IMR-90 (cell line): ENCODE results near the gene TCAP. TPM values are rescaled to one million over a fixed set of nuclear protein-coding genes. Genes with fewer than 3 reads are reported as not detected.

Source experiments
- ATAC-seq: fragments of 200-7000 bp; cut with Tn5 transposase; 2 replicates; pipeline ENCODE4 v1.9.1; 2020; ENCODE audit warnings: low read depth, mild to moderate bottlenecking, moderate library complexity
- BruUV-seq: library from RNA; stranded (reverse); fragments of 400-500 nt; replicated peaks from 2 replicates; lab custom pipeline; 2021; lab: Mats Ljungman, UMichigan
- CTCF ChIA-PET: fragments of 300-600 bp; formaldehyde crosslinking; extraction: SDS; loops from one replicate; lab custom pipeline; 2021; ENCODE audit warnings: antibody characterized with exemption; lab: Yijun Ruan, JAX
- POLR2A ChIA-PET: fragments of 300-600 bp; sonication (Branson Sonifier 250); formaldehyde crosslinking; loops from one replicate; lab custom pipeline; 2022; ENCODE audit warnings: antibody characterized with exemption; ENCODE audit not compliant: unreplicated experiment; lab: Charles Lee
- DNase-seq: peaks from one replicate; pipeline ENCODE4 v3.0.0; 2013
- H2AFZ ChIP-seq: replicated peaks from 2 replicates; pipeline ENCODE3; 2013; ENCODE audit warnings: low read length, mild to moderate bottlenecking; ENCODE audit not compliant: poor library complexity
- H2AK5ac ChIP-seq: 2 replicates; pipeline ENCODE4 v1.6.1; 2013; ENCODE audit warnings: low read depth, low read length, inconsistent platforms
- H2AK9ac ChIP-seq: replicated peaks from 2 replicates; pipeline ENCODE3; 2013; ENCODE audit warnings: mild to moderate bottlenecking, low read depth, low read length, moderate library complexity; ENCODE audit not compliant: poor library complexity
- H2BK120ac ChIP-seq: 2 replicates; pipeline ENCODE4 v1.6.1; 2013; ENCODE audit warnings: low read depth, low read length, inconsistent platforms
- H2BK15ac ChIP-seq: 3 replicates; pipeline ENCODE4 v1.6.1; 2013; ENCODE audit warnings: low read depth, low read length, inconsistent platforms
- H2BK20ac ChIP-seq: 2 replicates; pipeline ENCODE4 v1.6.1; 2013; ENCODE audit warnings: low read depth, mild to moderate bottlenecking, inconsistent platforms, low read length, moderate library complexity
- H2BK5ac ChIP-seq: 2 replicates; pipeline ENCODE4 v1.6.1; 2013; ENCODE audit warnings: mild to moderate bottlenecking, low read depth, low read length, inconsistent platforms; ENCODE audit not compliant: poor library complexity, severe bottlenecking
- H3K14ac ChIP-seq: replicated peaks from 2 replicates; pipeline ENCODE4 v1.6.1; 2013; ENCODE audit warnings: low read depth, low read length, inconsistent platforms
- H3K18ac ChIP-seq: 2 replicates; pipeline ENCODE4 v1.6.1; 2013; ENCODE audit warnings: low read depth, low read length, control low read depth
- H3K23ac ChIP-seq: 2 replicates; pipeline ENCODE4 v1.6.1; 2013; ENCODE audit warnings: low read depth, low read length, inconsistent platforms
- H3K27ac ChIP-seq: 2 replicates; pipeline ENCODE4 v1.5.1; 2013; ENCODE audit warnings: mild to moderate bottlenecking, control low read depth, low read length; ENCODE audit not compliant: insufficient read depth
- H3K27me3 ChIP-seq: 2 replicates; pipeline ENCODE4 v1.6.1; 2013; ENCODE audit warnings: low read length; ENCODE audit not compliant: control insufficient read depth, insufficient read depth
- H3K36me3 ChIP-seq: 2 replicates; pipeline ENCODE4 v1.6.1; 2013; ENCODE audit warnings: low read length, mixed read lengths; ENCODE audit not compliant: control insufficient read depth, insufficient read depth
- H3K4ac ChIP-seq: 2 replicates; pipeline ENCODE4 v1.6.1; 2013; ENCODE audit warnings: low read depth, low read length, inconsistent platforms
- H3K4me1 ChIP-seq: 2 replicates; pipeline ENCODE4 v1.6.1; 2013; ENCODE audit warnings: low read length, mixed read lengths; ENCODE audit not compliant: control insufficient read depth, insufficient read depth
- H3K4me2 ChIP-seq: 2 replicates; pipeline ENCODE4 v1.6.1; 2013; ENCODE audit warnings: low read depth, mild to moderate bottlenecking, control low read depth, low read length, moderate library complexity
- H3K4me3 ChIP-seq: 2 replicates; pipeline ENCODE4 v1.5.1; 2013; ENCODE audit warnings: low read depth, mild to moderate bottlenecking, control low read depth, low read length, moderate library complexity; ENCODE audit not compliant: insufficient read depth
- H3K56ac ChIP-seq: 2 replicates; pipeline ENCODE4 v1.6.1; 2013; ENCODE audit warnings: low read length, inconsistent platforms; ENCODE audit not compliant: insufficient read depth; ENCODE audit errors: extremely low read depth
- H3K79me1 ChIP-seq, 2 experiments: 2 replicates each; pipeline ENCODE4 v1.6.1; 2013; ENCODE audit warnings: low read length in 2 of 2, inconsistent platforms in 1 of 2, low read depth in 1 of 2
- H3K9ac ChIP-seq: 2 replicates; pipeline ENCODE4 v1.6.1; 2013; ENCODE audit warnings: low read depth, low read length, control low read depth
- H3K9me1 ChIP-seq: 2 replicates; pipeline ENCODE4 v1.6.1; 2013; ENCODE audit warnings: low read length, inconsistent platforms; ENCODE audit not compliant: insufficient read depth
- H3K9me3 ChIP-seq: 2 replicates; pipeline ENCODE4 v1.6.1; 2013; ENCODE audit warnings: low read length; ENCODE audit not compliant: control insufficient read depth, insufficient read depth
- H4K20me1 ChIP-seq: 2 replicates; pipeline ENCODE4 v1.6.1; 2013; ENCODE audit warnings: low read length, inconsistent platforms; ENCODE audit not compliant: insufficient read depth
- H4K5ac ChIP-seq: 2 replicates; pipeline ENCODE4 v1.6.1; 2013; ENCODE audit warnings: mild to moderate bottlenecking, low read depth, low read length, control low read depth
- H4K8ac ChIP-seq, 2 experiments: 2 replicates each; pipeline ENCODE4 v1.6.1; 2013; ENCODE audit warnings: low read depth in 2 of 2, low read length in 2 of 2, control low read depth in 1 of 2, inconsistent platforms in 1 of 2
- H4K91ac ChIP-seq: 2 replicates; pipeline ENCODE4 v1.6.1; 2013; ENCODE audit warnings: low read depth, low read length, inconsistent platforms; ENCODE audit not compliant: insufficient read depth
- CEBPB ChIP-seq: IDR thresholded peaks from 2 replicates; pipeline ENCODE4 v1.6.1; 2012; ENCODE audit warnings: low read depth, low read length, improper control_type of control experiment
- CHD1 ChIP-seq: IDR thresholded peaks from 2 replicates; pipeline ENCODE4 v1.6.1; 2012; ENCODE audit warnings: low read depth, low read length, improper control_type of control experiment
- RCOR1 ChIP-seq: IDR thresholded peaks from 2 replicates; pipeline ENCODE4 v1.6.1; 2012; ENCODE audit warnings: mild to moderate bottlenecking, low read length, improper control_type of control experiment; ENCODE audit not compliant: insufficient replicate concordance
- WGBS, 2 experiments: methylation state at CpG; one replicate each; pipeline versions ENCODE4 v1.1.5 to v1.1.7; 2013; ENCODE audit warnings: missing lambda C conversion rate in 2 of 2; ENCODE audit not compliant: insufficient read length in 1 of 2; ENCODE audit errors: extremely low coverage in 2 of 2; 5-methylcytosine and 5-hydroxymethylcytosine counted together
- dilution Hi-C: fragments of 300-500 bp; cut with HindIII; formaldehyde crosslinking; loops from one replicate; pipeline ENCODE4 v1.14.3; 2018; ENCODE audit warnings: low sequenced_read_pairs; ENCODE audit not compliant: unreplicated experiment
- in situ Hi-C: fragments of 300-500 bp; cut with MboI; formaldehyde crosslinking; loops from 3 replicates; pipeline ENCODE4 v1.14.3; 2019; ENCODE audit warnings: low sequenced_read_pairs, inconsistent platforms, mixed read lengths
- intact Hi-C: fragments of 100-400 bp; cut with micrococcal nuclease; formaldehyde crosslinking; loops from 2 replicates; pipeline ENCODE4 v1.10.0; 2022
- polyA plus RNA-seq, 3 experiments: library from polyadenylated mRNA; depleted of rRNA; stranded (reverse); fragments of >200 nt; gene quantifications; 2 replicates each; pipeline ENCODE4 v1.2.3, GENCODE V29; 2012; ENCODE audit warnings: low replicate concordance in 1 of 3
- total RNA-seq: library from RNA; depleted of rRNA; stranded (reverse); fragments of >200 nt; gene quantifications from 2 replicates; pipeline ENCODE4 v1.2.3, GENCODE V29; 2012
- TF ChIP-seq, protein P1 (sequence below): fragments of 150-350 bp; IDR thresholded peaks from 2 replicates; pipeline ENCODE4 v1.6.1; 2016; ENCODE audit warnings: low read depth, mild to moderate bottlenecking, low read length, moderate library complexity, borderline replicate concordance

TCAP gene
- total and polyA plus RNA-seq, 2 of the 4 experiments (the other 2 are of a cell fraction): under 0.01 to 0.21 TPM

DNA sequence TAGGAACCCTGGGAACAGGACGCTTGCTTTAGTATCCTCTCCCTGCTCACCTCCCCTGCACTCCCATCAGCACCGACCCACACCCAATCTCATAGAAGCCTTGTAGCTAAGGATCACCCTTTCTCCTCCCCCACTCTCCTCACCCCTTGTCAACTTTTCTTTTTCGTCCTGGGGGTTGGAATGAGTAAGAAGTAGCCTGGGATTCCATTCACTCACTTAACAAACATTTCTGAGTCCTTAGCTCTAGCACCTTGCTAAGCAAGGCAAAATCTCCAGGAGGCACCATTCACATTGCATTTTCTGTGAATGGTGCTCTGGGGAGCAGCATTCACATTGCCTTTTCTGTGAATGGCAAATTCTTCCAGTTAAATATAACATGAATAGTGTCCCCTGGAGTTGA lies 23.8 kb downstream of the TCAP start:
- Histone ChIP-seq H3K18ac (no peak overlapping the region), H3K4me3 (peak overlapping the region; percentile 81; the same call in 1 of the 2 replicates), H2AK9ac (peak overlapping the region; percentile 83), H2BK5ac (no peak overlapping the region), H3K27me3 (no peaks in the 10 kb centered on the region), H3K4ac (peak overlapping the region; percentile 93), H2BK15ac (no peak overlapping the region), H3K4me2 (peak overlapping the region; percentile 95), H3K56ac (no peak overlapping the region), H3K23ac (peak overlapping the region; percentile 66; the same call in 1 of the 2 replicates), H2BK120ac (no peak overlapping the region), H4K8ac (peak overlapping the region; percentile 98 to 99), H4K20me1 (no peaks in the 10 kb centered on the region), H3K36me3 (peaks cover 4% of the 10 kb centered on the region; the same call in 1 of the 2 replicates), H3K79me1 (peaks cover 8 to 16% of the 10 kb centered on the region in 2 experiments), H2AK5ac (peak overlapping the region; percentile 42; the same call in 1 of the 2 replicates), H4K91ac (peak overlapping the region; percentile 46; the same call in 1 of the 2 replicates), H2AFZ (peak overlapping the region; percentile 87), H3K4me1 (peaks cover 9% of the 10 kb centered on the region), H3K14ac (peak overlapping the region; percentile 78), H3K9me3 (no peaks in the 10 kb centered on the region), H4K5ac (peak overlapping the region; percentile 98), H3K27ac (no peak overlapping the region), H3K9ac (peak overlapping the region; percentile 87), H3K9me1 (peaks cover 8% of the 10 kb centered on the region), H2BK20ac (no peak overlapping the region)
- DNase-seq: no peak
- no CpG with 5 or more reads among the region's 3 CpGs for WGBS, 2 experiments
- BruUV-seq: no TSS peak
- ChIA-PET CTCF (interaction anchor here (2.3 kb wide), 1 partner anchor 11 kb away, joined by 7 read pairs; the partner anchor contains the start of gene ERBB2), POLR2A (no interaction called here)
- ATAC-seq: no peak
- dilution Hi-C loops: no loop called here
- in situ Hi-C loops: no loop called here
- intact Hi-C loops: no loop called here
- TF ChIP-seq, protein P1, sequence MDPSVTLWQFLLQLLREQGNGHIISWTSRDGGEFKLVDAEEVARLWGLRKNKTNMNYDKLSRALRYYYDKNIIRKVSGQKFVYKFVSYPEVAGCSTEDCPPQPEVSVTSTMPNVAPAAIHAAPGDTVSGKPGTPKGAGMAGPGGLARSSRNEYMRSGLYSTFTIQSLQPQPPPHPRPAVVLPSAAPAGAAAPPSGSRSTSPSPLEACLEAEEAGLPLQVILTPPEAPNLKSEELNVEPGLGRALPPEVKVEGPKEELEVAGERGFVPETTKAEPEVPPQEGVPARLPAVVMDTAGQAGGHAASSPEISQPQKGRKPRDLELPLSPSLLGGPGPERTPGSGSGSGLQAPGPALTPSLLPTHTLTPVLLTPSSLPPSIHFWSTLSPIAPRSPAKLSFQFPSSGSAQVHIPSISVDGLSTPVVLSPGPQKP: no peak
- no peak for TF ChIP-seq RCOR1
- no peak for TF ChIP-seq CEBPB
- no peak for TF ChIP-seq CHD1
